ENCODE measurements around the gene RAPGEF2.

Gene RAPGEF2

DNA sequence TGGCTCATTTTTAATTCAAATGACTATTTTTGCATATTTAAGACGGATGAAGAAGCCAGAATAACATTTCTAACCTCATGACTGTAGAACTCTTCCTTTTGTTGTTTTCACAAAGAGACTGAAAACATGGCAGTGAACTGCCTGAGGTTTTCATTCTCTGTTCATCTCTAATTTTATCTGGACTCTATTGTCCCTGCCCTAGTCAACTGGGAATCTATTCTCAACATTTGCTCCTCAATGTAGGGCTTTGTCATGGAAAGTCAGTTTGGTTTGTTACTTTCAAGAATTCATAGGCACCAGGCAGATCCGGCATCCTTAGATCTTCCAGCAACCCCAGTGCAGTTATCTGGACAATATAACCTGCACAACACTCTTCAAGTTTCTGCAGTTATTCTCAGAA lies 277.0 kb downstream of the RAPGEF2 start:
- H3K27ac ChIP-seq = no peak overlapping the region
- no peak for TF ChIP-seq ZFX (IDR thresholded peaks at IDR 0.05)
- TF ChIP-seq, protein P1, sequence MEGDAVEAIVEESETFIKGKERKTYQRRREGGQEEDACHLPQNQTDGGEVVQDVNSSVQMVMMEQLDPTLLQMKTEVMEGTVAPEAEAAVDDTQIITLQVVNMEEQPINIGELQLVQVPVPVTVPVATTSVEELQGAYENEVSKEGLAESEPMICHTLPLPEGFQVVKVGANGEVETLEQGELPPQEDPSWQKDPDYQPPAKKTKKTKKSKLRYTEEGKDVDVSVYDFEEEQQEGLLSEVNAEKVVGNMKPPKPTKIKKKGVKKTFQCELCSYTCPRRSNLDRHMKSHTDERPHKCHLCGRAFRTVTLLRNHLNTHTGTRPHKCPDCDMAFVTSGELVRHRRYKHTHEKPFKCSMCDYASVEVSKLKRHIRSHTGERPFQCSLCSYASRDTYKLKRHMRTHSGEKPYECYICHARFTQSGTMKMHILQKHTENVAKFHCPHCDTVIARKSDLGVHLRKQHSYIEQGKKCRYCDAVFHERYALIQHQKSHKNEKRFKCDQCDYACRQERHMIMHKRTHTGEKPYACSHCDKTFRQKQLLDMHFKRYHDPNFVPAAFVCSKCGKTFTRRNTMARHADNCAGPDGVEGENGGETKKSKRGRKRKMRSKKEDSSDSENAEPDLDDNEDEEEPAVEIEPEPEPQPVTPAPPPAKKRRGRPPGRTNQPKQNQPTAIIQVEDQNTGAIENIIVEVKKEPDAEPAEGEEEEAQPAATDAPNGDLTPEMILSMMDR (conservative IDR thresholded peaks at IDR 0.05) = no peak

DNA sequence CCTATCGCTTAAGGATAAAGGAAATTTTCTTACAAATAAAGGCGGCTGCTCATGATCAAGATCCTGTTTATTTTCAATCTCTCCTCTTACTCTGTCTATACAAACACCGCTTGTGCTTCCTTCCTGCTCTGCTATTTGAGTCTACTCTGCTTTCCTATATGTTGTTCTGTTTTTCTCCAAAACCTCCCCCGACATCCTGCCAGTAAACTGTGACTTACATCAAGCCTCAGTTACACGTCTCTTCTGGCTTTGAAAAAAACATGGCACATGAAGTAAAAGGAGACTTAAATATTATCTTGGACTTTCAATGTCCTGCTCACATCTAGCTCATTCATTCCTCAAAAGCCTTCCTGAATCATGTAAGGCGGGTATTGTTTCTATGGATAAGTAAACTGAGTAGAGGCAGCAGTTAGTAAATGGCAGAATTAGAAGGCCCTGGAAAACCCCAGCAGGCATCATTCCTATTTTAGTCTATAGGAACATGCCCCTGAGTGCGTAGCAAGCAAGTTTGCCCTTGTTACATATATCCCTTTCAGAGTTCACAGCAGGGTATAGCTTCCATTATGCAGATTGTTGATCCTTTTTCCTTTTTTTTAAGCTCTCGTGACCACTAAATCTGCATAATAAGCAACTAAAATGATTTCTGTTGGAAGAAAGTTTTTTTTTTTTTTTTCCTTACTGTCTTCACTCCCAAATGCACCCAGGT lies 280.1 kb downstream of the RAPGEF2 start:
- TF ChIP-seq ZFX (IDR thresholded peaks at IDR 0.05) = no peak
- TF ChIP-seq, protein P1 (conservative IDR thresholded peaks at IDR 0.05) = no peak
- H3K27ac ChIP-seq = no peak overlapping the region

DNA sequence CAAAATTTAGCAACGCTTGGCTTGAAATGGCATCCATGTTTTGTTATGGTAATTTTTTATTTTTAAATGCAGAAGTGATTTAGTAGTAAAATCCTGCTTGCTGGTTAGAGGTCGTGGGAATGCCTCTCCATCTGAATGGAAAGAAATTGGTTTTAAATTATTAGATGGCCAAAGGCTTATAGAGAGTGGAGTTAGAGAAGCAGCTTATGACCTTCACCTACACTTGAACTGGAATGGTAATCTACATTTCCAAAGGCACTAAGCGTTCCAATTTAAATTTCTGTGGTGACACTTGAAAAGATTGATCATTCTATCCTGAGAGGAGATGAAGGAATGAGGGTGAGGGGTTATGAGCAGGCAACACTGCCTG lies 280.7 kb downstream of the RAPGEF2 start:
- no peak overlapping the region for H3K27ac ChIP-seq

DNA sequence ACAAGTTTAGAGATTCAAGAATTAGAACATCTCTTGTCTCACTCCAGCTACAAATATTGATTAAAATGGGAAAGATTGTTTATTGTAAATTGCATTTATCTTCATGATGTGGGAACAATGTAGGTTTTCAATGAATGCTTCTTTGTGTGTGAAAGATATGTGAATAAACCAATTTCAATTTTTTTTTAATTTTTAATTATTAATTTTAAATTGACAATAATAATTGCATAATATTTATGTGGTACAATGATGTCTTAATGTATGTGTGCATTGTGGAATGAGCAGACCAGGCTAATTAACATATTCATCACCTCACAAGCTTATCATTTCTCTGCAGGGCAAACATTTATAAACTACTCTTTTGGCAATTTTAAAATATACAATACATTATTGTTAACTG lies 281.1 kb downstream of the RAPGEF2 start:
- H3K27ac ChIP-seq = no peak overlapping the region
- TF ChIP-seq, protein P1 (conservative IDR thresholded peaks at IDR 0.05) = no peak
- TF ChIP-seq ZFX (IDR thresholded peaks at IDR 0.05) = no peak

More for the DNA sequence above, 280.7 kb downstream of the RAPGEF2 start:
- TF ChIP-seq, protein P1 (conservative IDR thresholded peaks at IDR 0.05) = no peak
- no peak for TF ChIP-seq ZFX (IDR thresholded peaks at IDR 0.05)

DNA sequence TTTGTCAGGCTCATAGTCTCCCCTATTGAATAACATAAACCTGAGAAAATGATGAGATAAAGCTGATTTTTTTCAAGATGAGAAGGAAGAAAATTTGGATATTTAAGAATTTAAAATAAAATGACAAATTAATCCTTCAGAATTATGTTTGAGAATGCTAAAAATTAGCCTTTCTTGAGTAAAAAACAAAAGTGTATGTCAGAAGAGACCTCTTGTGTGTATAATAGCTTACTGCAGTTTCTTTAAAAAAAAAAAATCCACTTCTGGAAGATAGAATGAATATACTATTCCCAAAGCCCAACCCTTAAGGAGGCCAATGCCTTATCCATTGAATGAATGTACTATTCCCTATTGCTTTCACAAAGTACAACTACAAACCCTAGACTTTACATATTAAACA lies 281.8 kb downstream of the RAPGEF2 start:
- H3K27ac ChIP-seq = no peak overlapping the region
- no peak for TF ChIP-seq ZFX (IDR thresholded peaks at IDR 0.05)
- TF ChIP-seq, protein P1 (conservative IDR thresholded peaks at IDR 0.05) = peak; percentile 11; the same call in 1 of the 2 replicates

DNA sequence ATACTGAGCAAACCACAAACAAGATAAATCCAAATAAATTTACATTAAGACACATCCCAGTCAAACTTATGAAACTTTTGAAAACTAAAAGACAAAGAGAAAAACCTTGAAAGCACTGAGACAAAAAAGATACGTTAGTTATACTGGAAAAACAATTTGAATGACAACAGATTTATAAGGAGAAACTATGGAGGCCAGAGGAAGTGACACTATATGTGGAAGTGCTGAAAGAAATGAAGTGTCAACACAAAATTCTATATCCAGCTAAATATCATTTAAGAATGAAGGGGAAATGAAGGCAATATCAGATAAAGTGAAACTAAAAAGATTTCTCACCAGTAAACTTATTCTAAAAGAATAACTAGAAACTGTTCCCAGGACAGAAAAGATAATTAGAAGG lies 283.7 kb downstream of the RAPGEF2 start:
- H3K27ac ChIP-seq = no peak overlapping the region
- TF ChIP-seq ZFX (IDR thresholded peaks at IDR 0.05) = no peak
- TF ChIP-seq, protein P1 (conservative IDR thresholded peaks at IDR 0.05) = no peak

DNA sequence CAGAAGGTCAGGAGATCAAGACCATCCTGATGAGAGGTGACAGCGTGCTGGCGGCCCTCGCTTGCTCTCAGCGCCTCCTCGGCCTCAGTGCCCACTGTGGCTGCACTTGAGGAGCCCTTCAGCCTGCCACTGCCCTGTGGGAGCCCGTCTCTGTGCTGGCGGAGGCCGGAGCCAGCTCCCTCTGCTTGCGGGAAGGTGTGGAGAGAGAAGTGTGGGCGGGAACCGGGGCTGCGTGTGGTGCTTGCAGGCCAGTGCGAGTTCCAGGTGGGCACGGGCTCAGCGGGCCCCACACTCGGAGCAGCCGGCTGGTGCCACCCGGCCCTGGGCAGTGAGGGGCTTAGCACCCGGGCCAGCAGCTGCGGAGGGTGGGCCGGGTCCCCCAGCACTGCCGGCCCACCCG lies 286.9 kb downstream of the RAPGEF2 start:
- TF ChIP-seq, protein P1 (conservative IDR thresholded peaks at IDR 0.05) = no peak
- TF ChIP-seq ZFX (IDR thresholded peaks at IDR 0.05) = no peak
- no peak overlapping the region for H3K27ac ChIP-seq
